GM19455 (cell line): ENCODE results near the gene SLFNL1.
A peak's percentile ranks its signal among the peaks of the same experiment; 100 is the strongest.

ENCODE experiments used
- ATAC-seq: cut with Tn5 transposase; IDR thresholded peaks from one replicate; pipeline ENCODE4 v1.9.1; 2021; ENCODE audit not compliant: unreplicated experiment

The SLFNL1 gene

GRCh38 chr1:40987439-40988276 lies 33.9 kb downstream of the SLFNL1 start:
- no peak for ATAC-seq

- no peak for ATAC-seq
Measured at GRCh38 chr1:40986956-40987355, 34.6 kb downstream of the SLFNL1 start.

- ATAC-seq = no peak
Measured at GRCh38 chr1:40986328-40986783, 35.2 kb downstream of the SLFNL1 start.

GRCh38 chr1:40985875-40986274 lies 35.6 kb downstream of the SLFNL1 start:
- ATAC-seq = no peak

GRCh38 chr1:40985161-40985560 lies 36.4 kb downstream of the SLFNL1 start:
- ATAC-seq = no peak

GRCh38 chr1:40984531-40984930 lies 37.0 kb downstream of the SLFNL1 start:
- ATAC-seq = no peak

- ATAC-seq = no peak
Measured at GRCh38 chr1:40984066-40984465, 37.5 kb downstream of the SLFNL1 start.

- no peak for ATAC-seq
Measured at GRCh38 chr1:40983286-40983685, 38.2 kb downstream of the SLFNL1 start.

- no peak for ATAC-seq
Measured at GRCh38 chr1:40982721-40983120, 38.8 kb downstream of the SLFNL1 start.

- ATAC-seq = no peak
Measured at GRCh38 chr1:40981691-40982448, 39.7 kb downstream of the SLFNL1 start.

- ATAC-seq = peak; percentile 6
Measured at GRCh38 chr1:40980453-40981121, 40.9 kb downstream of the SLFNL1 start.

GRCh38 chr1:40980068-40980452 lies 41.5 kb downstream of the SLFNL1 start:
- ATAC-seq = peak; percentile 23

- ATAC-seq = peak; percentile 88
Measured at GRCh38 chr1:40979241-40980067, 42.1 kb downstream of the SLFNL1 start, which contains the start of gene CTPS1. Gene CTPS1, plus strand, starts transcription at chr1:40979696. Its CDS starts 3,595 bp downstream, at chr1:40983291.

- no peak for ATAC-seq
Measured at GRCh38 chr1:40978886-40979240, 42.7 kb downstream of the SLFNL1 start.

GRCh38 chr1:40977716-40978115 lies 43.8 kb downstream of the SLFNL1 start:
- ATAC-seq = no peak

- no peak for ATAC-seq
Measured at GRCh38 chr1:40976952-40977690, 44.4 kb downstream of the SLFNL1 start.

GRCh38 chr1:40974945-40975344 lies 46.6 kb downstream of the SLFNL1 start:
- ATAC-seq = no peak

GRCh38 chr1:40973912-40974311 lies 47.6 kb downstream of the SLFNL1 start:
- ATAC-seq = no peak

- no peak for ATAC-seq
Measured at GRCh38 chr1:40971966-40972365, 49.6 kb downstream of the SLFNL1 start.

GRCh38 chr1:40969445-40969844 lies 52.1 kb downstream of the SLFNL1 start:
- ATAC-seq = no peak
